Left colon (tissue), 2 donors: ENCODE data around the gene PAK5. TPM values are rescaled to one million over a fixed set of nuclear protein-coding genes. Genes with fewer than 3 reads are reported as not detected.
A peak's percentile ranks its signal among the peaks of the same experiment; 100 is the strongest.
"Not testable (repeated sequence)": the region's sequence is repeated elsewhere in the genome, so short reads cannot be mapped to it uniquely, and the experiment has no call there.

Experiments used
- ATAC-seq: fragments of 200-7000 bp; cut with Tn5 transposase; one replicate; pipeline ENCODE4 v1.9.1; 2020; ENCODE audit warnings: mild to moderate bottlenecking, moderate library complexity
- DNase-seq, 2 donors: peaks; one replicate each; pipeline ENCODE4 v3.0.0-alpha.2; 2020
- intact Hi-C, 2 donors: fragments of 100-400 bp; cut with DNase I in 1 of 2; cut with micrococcal nuclease in 1 of 2; formaldehyde crosslinking; loops; one replicate each; pipeline versions ENCODE4 v1.11.2 to v1.14.0; 2022; cut with DNase I, micrococcal nuclease
- total RNA-seq, 2 donors: library from RNA; stranded (reverse); fragmentation: NEBNext Ultra II Directional; extraction: Animal tissue kit (Norgen Biotek cat#: 25700); gene quantifications; one replicate each; pipeline ENCODE4 v1.2.1, GENCODE V29; 2021
- donor health status: DM: no; HTN: no; CAD: no.
- donor health status: DM: yes; HTN: yes; CAD: no.

Gene PAK5
- total RNA-seq, 2 donors from 2014 or later: not detected

DNA sequence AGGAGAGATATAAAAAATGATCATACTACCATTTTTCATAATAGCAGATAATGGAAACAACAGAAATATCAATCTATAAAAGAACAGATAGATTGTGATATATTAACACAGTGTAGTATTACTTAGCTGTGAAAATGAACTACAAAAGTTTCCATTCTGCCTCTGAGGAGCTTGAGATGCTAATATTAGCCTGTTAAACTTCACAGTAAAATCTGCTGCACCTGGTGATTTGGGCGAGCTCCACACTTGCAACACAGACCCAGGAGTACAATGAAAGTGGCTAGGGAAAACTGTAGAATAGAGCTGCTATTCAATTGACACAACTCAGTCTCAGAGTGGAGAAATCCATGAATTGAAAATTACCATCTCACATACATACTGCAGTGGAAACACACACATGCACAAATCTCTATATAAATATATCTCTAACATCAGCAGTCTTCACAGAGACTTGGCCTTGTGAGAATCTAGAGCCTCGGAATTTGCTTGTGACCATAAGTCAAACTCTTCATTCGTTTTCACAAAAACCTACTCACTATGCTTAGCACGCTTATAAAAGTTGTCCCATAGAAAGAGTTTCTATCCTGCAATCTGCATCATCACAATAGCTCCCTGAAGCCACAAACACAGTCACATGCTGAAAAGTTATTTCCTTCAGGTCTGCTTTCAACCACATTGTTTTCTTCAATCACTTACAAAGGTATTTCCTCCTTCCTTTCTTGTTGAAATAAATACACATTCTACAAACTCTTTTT is 133.0 kb downstream of the PAK5 start:
- DNase-seq: no peak
- intact Hi-C loops: no loop called here
- ATAC-seq: no peak

DNA sequence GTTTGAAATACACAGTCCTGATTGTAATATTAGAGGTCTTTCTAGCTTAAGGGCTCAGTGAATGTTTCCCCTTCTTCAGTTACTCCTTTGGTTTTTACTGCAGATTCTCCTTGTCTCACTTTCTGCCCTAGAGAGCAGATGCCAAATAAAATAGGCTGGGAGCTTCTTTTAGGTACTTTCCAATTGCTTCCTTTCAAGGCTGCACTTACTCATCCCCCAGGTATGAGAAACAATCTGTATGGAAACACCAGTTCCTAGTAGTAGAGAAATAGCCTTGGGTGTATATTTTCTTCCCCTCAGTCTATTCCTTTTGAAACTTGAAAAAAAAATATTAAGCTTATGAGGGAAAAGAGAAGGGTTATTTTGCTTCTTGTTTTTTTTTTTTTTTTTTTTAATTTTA is 139.7 kb downstream of the PAK5 start:
- ATAC-seq: no peak
- intact Hi-C loops: no loop called here

DNA sequence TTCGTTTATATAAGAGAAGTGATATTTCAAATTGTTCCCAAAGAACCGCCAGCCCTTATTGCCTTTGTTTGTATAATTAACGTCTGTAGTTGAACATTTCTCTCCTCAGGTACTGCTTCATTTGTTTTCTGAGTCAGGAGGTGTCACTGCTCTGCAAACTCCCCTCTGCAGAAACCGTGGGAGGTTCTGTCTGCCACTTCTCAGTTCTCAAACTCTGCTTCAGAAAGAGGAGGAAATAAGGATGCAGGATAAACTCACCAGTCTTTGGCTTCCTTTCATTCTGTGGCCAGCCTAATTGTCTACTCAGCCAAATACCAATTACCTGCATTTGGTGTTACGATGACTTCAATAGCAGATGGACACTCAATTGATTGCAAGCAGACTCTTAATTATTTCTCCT is 149.8 kb downstream of the PAK5 start:
- ATAC-seq: no peak
- intact Hi-C loops: no loop called here
- DNase-seq: no peak

More for the DNA sequence above, 139.7 kb downstream of the PAK5 start:
- no peak for DNase-seq

DNA sequence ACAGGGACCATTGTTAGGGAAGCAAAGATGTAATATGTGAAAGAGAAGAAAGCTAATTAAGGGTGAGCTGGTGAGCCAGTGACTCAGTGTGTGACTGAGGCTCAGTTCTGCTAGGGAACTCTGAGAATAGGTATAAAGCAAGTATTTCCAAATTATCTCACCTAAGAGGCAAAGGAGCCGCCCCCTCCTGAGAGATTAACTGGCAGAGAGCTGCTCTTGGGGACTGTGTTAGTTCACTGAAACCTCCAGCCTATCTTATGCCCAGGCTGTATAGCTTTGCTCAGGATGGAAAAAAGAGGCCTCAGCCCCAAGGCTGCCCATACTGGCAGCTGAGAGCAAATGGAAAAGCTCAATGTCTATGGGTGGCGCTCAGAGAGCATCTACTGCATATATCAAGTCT is 152.0 kb downstream of the PAK5 start:
- no peak for ATAC-seq
- no peak for DNase-seq
- intact Hi-C loops: no loop called here

DNA sequence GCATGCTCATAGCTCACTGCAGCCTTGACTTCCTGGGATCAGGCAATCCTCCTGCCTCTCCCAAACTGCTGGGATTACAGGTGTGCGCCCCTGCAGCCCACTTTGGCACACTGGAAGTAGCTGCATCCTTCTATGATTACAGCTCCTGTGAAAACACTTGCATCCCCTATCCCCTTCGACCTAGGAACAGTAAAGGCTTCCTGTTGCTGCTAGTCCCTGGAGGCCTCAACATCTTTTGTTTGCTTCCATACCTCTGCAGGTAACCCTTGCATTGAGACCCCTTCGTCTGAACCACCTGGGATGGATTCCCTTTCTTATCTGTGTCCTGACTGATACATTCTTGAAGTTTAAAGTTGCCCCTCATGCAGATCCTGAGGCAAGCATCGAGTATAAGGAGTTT is 152.4 kb downstream of the PAK5 start:
- ATAC-seq: no peak
- intact Hi-C loops: no loop called here
- no peak for DNase-seq

DNA sequence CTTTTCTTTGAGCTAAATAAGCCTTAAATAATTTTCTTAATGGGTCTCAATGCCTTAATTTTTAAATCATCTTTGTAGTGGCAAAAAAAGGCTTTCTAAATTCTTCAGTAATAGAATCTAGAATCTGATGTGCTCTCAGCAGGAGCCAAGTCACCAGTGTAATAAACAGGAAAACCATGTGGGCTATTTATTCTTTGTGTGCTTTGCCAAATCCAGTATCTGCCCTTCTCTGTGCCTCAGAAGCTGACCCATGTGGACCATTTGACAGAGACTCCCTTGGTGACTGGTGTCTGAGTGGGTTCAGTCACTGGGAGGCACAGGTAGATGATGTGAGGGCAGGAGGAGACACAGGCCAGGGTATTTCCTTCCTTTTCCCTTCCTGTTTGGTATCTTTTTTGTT is 152.9 kb downstream of the PAK5 start:
- intact Hi-C loops: no loop called here
- no peak for ATAC-seq
- no peak for DNase-seq

DNA sequence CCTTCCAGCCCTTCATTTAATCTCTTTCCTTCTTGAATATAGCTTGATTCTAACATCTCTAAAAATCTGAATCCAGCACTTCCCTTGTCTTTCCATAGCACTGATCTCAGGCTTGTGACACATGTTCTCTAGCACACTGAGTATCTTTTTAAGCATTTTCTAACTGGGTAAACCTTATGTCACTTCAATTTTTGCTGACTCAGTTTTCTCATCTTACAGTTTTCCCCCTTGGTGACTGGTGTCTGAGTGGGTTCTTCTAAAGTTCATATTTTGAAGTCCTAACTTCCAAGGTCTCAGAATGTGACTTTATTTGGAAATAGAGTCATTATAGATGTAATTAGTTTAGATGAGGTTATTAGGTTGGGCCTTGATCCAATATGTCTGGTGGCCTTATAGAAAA is 153.9 kb downstream of the PAK5 start:
- intact Hi-C loops: no loop called here
- ATAC-seq: no peak
- no peak for DNase-seq

DNA sequence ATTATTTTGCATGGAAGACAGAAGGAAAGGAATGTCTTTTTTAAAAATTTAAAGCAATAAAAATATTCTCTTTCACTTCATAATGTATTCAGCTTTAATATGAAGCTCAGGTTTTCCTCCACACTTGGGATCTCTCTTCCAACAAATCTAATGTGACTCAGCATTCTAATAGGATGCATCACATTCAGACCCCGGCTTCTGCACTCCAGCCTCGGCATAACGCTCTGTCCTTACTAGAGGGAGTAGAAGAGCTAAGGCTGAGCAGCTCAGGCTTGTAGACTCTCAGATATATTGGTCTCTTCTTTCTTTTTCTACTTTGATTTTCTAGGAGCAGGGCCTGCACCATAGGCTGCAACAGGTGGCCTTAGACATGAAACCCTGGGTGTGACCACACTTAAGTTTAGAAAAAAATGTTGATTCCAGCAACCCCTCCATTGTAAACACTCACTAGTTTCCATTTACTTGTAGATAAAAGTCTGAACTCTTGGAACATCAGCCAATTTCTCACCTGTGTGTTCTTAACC is 161.7 kb downstream of the PAK5 start:
- DNase-seq (no peak), ATAC-seq (no peak)
- intact Hi-C loops: no loop called here

DNA sequence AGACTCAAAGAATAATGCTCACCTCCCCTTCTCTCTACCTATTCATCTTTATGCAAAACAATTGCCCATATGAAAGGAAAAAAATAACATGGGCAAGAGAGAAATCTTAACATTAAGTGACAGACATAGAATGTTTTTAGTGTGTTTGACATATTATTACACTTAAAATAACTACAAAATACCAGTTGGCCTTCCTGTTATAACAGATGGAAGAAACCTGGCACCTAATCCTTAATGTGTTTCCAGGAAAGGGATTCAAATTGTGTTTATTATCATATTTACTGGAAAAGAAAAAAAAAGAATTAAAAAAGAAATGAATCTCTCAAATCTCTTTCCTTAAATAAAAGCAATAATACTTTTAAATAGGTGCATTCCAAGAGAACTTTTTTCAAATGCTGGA is 165.9 kb downstream of the PAK5 start:
- no peak for DNase-seq
- intact Hi-C loops: no loop called here
- no peak for ATAC-seq

DNA sequence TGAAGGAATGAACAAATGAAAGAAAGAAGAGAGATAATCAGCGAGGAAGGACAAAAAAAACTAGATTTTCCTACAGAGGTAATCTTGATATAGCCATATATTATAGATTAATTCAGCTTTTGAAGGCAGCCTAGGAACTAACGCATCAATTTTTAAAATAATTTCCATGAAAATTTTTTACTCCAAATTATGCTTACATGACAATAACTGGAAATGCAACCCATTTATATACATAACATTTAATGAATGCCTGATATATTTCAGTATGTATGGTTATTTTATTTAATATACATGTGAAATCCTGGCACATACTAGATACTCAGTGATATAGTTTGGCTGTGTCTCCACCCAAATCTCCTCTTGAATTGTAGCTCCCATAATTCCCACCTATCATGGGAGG is 166.8 kb downstream of the PAK5 start:
- intact Hi-C loops: no loop called here
- DNase-seq (no peak), ATAC-seq (no peak)

DNA sequence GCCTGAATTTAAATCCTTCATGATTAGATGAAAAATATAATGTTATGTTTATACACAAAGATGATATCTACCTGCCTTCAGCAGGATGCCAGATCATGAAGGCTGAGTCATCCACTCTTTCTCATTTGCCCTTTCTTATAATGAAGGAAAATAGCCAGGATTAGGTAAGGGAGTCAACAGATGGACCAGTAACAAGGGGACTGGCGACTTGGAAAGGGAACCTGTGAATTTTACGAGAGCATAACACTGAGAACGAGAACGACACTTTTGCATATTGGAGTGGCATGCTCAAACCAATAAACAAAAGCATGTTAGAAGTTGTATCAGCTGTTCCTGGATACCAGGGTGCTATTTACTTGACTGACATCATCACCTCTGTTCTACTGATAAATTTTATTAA is 170.5 kb downstream of the PAK5 start:
- no peak for DNase-seq
- intact Hi-C loops: no loop called here
- no peak for ATAC-seq

DNA sequence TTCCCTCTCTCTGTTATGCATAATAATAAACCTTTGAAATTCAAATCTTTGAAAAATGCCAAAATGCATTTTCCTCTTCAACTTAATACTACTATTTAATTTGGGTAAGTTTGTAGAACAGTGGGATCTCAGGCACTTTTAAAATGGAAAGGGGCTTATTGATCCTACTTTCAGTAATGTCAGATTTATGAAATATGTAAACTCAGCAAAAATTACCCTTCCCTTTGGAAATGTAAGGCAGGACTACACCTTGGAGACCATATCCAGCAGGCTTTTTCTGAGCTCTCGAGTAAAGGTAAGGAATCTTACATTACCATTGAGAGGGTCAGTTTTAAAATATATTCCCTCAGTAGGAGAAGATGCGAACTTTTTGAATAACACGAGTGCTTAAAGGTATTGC is 175.5 kb downstream of the PAK5 start:
- no peak for ATAC-seq
- DNase-seq: no peak
- intact Hi-C loops: no loop called here

DNA sequence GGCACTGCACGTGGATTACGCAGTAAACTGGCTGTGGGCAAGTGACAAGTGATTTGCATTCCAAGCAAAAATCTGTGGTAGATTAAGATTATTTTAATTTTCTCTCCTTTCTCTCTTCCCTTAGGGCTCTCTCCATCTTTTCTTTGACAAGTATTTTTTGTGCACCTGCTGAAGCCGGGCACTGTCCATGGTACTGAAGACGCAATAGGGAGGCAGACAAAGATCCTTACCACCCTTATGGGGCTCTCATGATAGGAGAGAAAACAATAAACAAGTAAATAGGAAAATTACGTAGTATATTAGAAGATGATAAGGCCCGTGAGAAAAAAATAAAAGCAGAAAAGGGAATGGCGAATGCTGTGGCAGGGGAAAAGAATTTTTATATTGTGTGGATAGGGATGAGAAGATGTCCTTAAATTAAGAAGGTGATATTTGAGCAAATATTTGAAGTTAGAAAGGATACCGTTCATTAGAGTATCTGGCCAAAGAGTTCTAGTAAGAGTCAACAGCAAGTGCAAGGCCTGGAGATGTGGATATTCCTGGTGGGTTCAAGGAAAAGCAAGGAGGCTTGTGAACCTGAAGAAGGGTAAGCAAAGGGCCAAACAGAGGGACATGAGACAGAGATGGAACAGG is 178.5 kb downstream of the PAK5 start:
- ATAC-seq (no peak), DNase-seq (peak in 1 of 2 donors; percentile 15)
- intact Hi-C loops: no loop called here

DNA sequence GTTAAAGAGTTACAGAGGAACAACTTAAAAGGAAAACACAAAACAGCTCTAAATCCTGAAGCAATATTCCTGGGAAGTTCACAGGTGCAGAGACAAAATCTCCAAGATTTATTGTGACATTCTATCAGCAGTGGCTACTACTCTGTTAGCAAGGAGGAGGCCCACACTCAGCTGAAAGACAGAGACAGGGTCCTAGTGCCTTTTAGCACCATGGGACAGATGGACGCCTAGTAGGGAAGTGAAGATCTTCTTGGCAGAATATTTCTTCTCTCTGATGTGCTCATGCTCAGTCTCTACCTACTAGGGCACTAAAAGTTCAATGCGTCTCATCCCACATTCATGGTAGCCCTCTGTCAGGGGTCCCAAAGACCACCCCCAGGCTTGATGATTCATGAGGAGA is 191.1 kb downstream of the PAK5 start:
- ATAC-seq (no peak), DNase-seq (no peak)
- intact Hi-C loops: no loop called here

DNA sequence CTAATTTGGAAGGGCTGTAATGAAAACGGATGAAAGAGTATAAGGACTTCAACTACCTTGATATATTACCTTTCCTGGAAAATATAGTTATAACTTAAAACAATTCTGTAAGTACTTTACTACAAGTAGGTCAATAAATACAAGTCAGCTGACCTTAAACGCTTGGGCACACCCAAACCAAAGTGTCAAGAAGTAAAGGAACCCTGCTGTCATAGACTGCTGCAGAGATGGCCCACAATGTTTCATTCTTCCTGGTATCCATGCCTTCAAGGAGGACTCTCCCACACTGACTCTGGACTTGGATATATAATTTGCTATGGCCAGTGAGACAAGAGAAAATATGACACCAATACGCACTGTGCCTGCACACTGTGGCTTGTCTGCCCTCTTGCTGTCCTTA is 192.5 kb downstream of the PAK5 start:
- DNase-seq (no peak), ATAC-seq (peak; percentile 83)
- intact Hi-C loops: no loop called here

DNA sequence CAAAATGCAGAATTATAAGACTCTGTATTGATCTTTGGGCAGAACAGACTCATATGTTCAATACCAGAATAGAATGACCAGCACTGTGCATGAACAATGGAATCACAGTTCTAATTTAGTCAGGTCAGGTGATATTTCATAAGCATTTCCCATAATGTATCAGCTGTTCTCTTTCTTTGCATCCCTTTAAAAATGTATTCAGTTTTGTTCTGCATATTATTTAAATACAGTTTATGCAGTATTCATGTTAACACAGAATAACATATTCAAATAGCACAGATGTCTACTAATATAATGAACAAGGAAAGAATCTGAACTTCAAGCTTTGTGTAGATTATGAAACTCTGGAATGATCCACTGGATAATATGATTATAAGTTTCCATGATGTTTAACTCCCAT is 196.0 kb downstream of the PAK5 start:
- no peak for ATAC-seq
- DNase-seq: no peak
- intact Hi-C loops: no loop called here

DNA sequence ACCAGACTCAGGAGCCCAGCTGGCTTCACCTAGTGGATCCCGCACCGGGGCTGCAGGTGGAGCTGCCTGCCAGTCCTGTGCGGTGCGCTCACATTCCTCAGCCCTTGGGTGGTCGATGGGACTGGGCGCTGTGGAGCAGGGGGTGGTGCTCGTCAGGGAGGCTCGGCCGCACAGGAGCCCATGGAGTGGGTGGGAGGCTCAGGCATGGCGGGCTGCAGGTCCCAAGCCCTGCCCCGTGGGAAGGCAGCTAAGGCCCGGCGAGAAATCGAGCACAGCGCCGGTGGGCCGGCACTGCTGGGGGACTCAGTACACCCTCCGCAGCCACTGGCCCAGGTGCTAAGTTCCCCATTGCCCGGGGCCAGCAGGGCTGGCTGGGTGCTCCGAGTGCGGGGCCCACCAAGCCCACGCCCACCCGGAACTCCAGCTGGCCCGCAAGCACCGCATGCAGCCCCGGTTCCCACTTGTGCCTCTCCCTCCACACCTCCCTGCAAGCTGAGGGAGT is 197.3 kb downstream of the PAK5 start:
- intact Hi-C loops, ATAC-seq, DNase-seq: not testable (repeated sequence)

DNA sequence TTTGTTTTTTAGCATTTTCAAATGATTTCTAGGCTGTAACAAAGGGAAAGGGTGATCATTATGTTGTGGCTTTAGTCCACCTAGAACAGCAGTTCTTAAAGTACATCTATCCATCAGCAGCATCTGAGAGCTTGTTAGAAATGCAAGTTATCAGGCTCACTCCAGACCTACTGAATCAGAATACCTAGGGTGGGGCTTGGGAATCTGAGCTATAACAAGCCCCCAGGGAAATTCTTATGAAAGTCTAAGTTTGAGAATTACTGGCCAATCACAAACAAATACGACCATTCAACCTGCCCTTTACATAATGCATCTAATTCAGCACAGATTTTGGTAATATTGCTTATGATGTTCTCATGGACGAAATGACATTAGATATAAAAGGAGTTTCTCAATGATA is 201.0 kb downstream of the PAK5 start:
- intact Hi-C loops: no loop called here
- no peak for ATAC-seq
- DNase-seq: no peak

DNA sequence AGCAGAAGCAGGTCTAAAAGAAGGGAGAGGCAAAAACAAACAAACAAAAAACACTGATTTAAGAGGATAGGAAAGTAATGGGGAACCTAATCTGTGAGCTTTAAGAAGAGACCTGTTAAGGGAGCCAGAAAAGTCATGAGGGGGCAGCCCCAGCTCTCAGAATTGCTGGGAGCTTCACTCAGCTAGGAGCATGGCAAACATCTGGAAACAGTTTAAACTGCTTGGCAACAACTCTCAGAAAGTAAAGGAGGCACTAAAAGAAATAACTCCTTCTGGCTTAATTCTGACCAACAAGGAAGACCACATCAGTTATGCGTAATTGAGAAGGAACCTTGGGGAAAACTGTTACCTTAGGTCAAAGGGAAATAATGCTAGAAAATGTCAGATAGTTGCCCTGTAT is 203.1 kb downstream of the PAK5 start:
- DNase-seq (no peak), ATAC-seq (no peak)
- intact Hi-C loops: no loop called here

DNA sequence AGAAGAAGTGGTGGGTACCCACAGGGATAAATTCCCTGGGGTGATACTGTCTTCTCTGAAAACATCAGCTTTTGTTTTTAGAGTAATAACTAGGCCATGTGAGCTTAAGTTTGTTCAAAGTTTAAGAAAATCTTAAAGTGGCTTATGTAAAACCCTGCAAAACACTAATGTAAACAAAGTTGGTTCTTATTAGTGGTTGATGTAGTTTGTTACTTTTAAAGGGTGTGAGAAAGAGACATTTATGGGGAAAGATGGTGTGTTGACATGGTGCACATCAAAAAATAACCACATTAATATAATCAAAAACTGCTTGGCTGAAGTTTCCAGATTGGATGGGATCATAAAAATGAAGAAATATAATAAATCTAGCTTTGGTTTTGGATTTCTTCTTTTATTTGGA is 204.5 kb downstream of the PAK5 start:
- no peak for ATAC-seq
- no peak for DNase-seq
- intact Hi-C loops: no loop called here

DNA sequence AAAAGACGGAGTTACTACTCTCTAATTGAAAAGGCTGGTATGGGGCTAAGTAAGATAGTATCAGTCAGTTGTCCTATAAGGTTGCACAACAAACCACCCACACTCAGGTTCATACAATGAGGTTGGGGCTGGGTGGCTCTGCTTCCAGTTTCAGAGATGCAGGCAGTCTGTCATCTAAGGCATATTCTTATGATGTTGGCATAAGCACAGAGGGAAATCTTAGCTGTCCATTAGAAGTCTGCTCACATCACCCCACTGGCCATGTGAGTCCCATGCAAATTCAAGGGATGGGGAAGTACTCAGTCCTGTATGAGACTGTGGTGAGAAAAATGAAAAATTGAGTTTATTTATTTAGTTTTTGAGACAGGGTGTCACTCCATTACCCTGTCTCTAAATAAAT is 205.9 kb downstream of the PAK5 start:
- DNase-seq: no peak
- intact Hi-C loops: no loop called here

More for the DNA sequence above, 205.9 kb downstream of the PAK5 start:
- no peak for ATAC-seq
